Epidermal melanocyte (primary cell): ENCODE measurements around the gene NACA2.
"Not testable (repeated sequence)": the region's sequence is repeated elsewhere in the genome, so short reads cannot be mapped to it uniquely, and the experiment has no call there.

Source experiments
- DNase-seq: peaks from one replicate; pipeline ENCODE4 v3.0.0; 2011; ENCODE audit warnings: low spot score; ENCODE audit not compliant: insufficient read length

Gene NACA2

DNA sequence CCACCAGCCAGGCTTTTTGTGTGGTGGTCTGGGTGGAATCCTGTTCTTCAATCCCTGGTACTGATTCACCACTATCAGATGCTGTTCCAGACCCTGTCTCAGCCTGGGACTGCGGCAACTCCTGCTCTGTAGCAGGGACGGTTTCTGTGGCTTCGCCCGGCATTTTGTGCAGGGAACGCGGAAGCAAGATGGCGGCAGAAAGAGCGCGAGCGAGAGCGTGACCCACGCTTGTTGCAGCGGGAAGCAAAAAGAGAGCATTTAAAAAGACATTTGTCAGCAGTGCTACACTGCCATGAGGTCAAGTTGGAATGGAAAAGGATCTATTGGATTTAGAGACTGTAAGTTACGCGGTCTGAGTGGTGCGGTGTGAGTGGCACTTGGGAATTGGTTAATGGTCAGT, at the start of gene NACA2:
Gene NACA2 (minus strand): TSS at position 202 of the 400 bp plus-strand sequence. CDS start 39 bp downstream, at position 163.
- DNase-seq: no peak

GRCh38 chr17:61639818-61640217, 48.8 kb upstream of the NACA2 start:
- DNase-seq: no peak

DNA sequence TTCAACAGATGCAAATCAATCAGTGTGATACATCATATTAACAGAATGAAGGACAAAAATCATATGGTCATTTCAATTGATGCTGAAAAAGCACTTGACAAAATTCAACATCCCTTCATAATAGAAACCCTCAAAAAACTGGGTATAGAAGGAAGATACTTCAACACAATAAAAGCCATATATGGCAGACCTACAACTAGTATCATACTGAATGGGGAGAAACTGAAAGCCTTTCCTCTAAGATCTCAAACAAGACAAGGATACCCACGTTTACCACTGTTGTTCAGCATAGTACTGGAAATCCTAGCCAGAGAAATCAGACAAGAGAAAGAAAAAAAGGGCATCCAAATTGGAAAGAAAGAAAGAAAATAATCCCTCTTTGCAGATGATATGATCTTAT, 47.1 kb upstream of the NACA2 start:
- no peak for DNase-seq

DNA sequence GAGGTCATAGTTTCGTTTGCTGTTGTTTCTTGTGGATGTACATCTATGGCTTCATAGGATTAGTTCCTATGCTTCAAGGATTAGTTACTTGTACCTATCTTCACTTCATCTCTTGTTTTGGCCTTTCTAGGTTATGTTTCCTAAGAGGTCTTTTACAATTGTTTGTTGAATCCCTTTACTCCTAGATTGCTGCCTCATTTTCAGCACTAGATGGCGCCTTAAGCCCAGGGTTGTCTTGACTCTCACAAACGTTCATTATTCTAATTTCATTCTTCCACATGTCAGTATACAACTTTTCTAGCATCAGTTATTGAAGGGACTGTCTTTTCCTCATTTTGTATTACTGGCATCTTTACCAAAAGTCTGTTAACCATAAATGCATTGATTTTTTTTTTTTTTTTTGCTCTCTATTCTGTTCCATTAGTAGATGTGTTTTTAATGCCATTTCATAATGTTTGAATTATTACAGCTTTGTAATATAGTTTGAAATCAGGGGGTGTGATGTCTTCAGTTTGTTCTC, 45.0 kb upstream of the NACA2 start:
- no peak for DNase-seq

- no peak for DNase-seq
These were observed 44.0 kb upstream of the NACA2 start for GRCh38 chr17:61634942-61635538.

GRCh38 chr17:61634011-61634539, 43.1 kb upstream of the NACA2 start:
- no peak for DNase-seq

DNA sequence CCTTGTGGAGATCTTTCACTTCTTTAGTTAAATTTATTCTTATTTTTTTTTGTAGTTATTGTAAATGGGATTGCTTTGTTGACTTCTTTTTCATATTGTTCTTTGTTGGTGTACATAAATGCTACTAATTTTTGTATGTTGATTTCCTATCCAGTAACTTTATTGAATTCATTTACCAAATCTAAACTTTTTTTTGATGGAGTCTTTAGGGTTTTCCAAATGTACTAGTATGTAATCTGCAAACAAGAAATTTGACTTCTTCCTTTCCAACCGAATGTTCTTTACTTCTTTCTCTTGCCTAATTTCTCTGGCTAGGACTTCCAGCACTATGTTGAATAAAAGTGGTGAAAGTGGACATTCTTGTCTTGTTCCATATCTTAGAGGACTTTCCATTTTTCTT, 41.8 kb upstream of the NACA2 start:
- DNase-seq: no peak

DNA sequence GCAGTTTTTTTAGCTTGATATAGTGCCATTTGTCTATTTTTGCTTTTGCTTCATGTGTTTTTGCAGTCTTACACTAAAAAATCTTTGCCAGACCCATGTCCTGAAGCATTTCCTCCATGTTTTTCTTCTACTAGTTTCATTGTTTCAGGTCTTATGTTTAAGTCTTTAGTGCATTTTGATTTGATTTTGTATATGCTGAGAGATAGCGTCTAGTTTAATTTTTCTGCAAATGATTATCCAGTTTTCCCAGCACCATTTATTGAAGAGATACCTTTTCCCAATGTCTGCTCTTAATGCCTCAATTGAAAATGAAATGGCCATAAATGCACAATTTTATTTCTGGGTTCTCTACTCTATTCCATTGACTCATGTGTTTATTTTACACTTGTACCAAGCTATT, 40.8 kb upstream of the NACA2 start:
- no peak for DNase-seq

DNA sequence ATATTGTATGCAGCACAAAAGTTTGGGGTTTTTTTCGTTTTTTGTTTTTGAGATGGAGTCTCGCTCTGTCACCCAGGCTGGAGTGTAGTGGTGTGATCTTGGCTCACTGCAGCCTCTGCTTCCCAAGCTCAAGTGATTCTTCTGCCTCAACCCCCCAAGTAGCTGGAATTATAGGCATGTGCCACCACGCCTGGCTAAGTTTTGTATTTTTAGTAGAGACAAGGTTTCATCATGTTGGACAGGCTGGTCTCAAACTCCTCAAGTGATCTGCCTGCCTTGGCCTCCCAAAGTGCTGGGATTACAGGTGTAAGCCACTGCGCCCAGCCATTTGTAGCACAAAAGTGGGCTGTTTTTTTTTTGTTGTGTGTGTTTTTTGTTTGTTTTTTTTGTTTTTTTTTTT, 37.1 kb upstream of the NACA2 start:
- DNase-seq: not testable (repeated sequence)

DNA sequence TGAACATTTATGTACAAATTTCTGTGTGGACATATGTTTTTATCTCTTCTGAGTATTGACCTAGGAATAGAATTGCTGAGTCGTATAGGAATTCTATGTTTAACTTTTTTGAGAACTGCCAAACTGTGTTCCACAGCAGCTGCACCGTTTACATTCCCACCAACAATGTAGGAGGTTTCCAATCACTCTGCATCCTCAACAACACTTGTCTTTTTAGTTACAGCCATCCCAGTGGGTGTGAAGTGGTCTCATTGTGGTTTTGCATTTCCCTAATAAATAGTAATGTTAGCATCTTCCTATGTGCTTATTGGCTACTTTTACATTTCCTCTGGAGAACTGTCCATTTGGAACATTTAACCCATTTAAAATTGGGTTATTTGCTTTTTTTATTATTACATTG, 36.6 kb upstream of the NACA2 start:
- no peak for DNase-seq

DNA sequence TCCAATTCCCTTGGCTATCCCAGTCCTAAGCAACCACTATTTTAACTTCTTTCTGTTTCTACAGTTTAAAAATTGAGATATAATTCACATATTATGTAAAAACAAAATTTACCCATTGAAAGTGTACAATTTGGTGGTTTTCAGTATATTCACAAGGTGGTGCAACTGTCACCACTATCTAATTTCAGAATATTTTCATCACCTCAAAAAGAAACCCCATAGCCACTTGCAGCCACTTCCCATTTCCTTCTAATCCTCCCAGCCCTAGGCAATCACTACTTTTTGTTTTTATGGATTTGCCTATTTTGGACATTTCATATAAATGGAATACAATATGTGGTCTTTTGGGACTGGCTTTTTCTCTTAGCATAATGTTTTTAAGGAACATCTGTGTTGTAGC, 36.1 kb upstream of the NACA2 start:
- no peak for DNase-seq

GRCh38 chr17:61625564-61625963, 34.5 kb upstream of the NACA2 start:
- no peak for DNase-seq

DNA sequence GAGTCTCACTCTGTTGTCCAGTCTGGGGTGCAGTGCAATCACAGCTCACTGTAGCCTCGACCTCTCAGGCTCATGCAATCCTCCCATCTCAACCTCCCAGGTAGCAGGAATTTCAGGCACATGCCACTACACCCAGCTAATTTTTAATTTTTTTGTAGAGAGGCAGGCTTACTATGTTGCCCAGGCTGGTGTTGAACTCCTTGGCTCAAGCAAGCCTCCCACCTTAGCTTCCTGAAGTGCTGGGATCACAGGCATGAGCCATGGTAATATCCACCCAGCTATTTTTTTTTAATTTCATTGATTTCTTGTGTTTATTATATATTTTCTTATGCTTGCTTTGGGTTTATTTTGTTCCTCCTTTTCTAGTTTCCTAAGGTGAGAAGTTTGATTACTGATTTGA, 33.9 kb upstream of the NACA2 start:
- no peak for DNase-seq

DNA sequence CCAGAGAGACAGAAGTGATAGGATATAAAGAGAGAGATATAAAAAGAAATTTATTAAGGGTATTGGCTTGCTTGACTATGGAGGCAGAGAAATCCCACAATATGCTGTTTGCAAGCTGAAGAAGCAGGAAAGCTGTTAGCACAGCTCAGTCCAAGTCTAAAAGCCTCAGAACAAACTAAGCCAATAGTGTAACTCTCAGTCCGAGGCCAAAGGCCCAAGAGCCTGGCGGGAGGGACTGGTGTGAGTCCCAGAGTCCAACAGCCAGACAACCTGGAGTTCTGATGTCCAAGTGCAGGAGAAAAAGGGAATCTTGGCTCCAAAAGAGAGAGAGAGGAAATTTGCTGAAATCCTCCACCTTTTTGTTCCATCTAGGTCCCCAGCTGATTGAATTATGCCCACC, 30.3 kb upstream of the NACA2 start:
- no peak for DNase-seq

DNA sequence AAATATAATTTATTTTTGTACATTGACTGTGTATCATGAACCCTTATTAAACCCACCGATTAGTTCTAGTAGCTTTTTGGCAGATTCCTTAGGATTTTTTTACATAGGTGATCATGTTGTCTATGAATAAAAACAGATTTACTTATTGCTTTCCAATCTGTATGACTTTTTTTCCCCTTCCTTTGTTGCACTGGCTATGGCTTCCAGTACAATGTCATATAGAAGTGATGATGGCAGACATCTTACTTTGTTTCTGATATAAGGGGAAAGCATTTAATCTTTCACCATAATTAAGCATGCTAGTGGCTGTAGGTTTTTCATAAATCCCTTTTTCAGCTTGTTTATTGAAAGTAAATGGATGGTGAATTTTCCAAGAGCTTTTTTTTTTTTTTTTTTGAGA, 28.9 kb upstream of the NACA2 start:
- DNase-seq: no peak

GRCh38 chr17:61619493-61619892, 28.5 kb upstream of the NACA2 start:
- DNase-seq: no peak

DNA sequence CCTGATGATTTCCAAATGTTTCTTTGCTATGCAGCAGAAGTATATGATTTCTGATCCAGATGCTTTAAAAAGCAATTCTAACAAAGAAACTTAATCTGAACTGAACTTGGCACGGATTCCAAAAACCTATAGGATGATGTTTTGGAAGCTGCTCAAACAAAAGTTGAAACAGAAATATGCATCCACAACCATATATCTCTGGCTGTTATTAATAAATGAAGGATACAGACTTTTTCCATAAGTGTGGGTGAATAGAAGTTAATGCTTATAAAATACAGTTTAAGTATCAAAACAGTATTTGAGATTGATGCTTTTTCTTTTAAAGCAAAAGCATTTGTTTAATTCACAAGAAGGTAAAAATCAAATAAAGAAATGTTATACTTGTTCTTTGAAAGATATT, 27.9 kb upstream of the NACA2 start:
- DNase-seq: no peak

GRCh38 chr17:61617330-61617729, 26.3 kb upstream of the NACA2 start:
- no peak for DNase-seq

DNA sequence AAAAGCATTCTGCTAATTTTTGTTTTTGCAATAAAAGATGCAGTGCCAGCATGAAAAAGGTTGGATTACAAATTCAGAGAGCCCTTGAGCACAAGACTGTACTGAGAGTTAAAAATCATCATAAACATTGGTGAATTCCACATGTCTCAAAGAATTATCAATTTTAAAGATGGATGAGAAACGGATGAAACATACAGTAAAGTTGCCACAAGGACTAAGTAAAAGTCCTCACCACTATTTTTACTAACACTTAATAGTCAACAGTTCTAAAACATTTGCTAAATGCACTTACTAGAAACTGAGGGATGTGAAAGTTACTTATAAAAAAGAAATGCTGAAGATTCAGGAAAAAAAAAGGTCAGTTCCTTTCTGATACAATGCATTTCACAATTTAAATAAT, 25.8 kb upstream of the NACA2 start:
- no peak for DNase-seq

DNA sequence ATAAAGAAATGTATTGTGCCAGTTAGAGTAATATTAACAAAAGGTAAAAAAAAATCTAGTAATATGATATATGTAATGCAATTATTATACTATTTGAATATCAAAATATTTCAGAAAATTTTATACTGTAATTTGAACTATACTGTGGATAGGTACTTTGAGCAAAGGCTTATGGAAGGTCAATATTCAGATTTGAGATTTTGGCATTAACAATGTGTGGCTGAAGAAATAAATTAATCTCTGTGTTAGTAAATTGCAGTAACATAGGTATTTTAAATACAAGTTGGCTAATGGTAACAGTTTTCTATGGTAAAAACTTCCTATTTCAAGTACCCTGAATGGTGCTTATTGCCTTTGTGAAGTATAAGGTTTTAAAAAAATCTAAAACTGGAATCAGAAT, 23.2 kb upstream of the NACA2 start:
- DNase-seq: no peak

DNA sequence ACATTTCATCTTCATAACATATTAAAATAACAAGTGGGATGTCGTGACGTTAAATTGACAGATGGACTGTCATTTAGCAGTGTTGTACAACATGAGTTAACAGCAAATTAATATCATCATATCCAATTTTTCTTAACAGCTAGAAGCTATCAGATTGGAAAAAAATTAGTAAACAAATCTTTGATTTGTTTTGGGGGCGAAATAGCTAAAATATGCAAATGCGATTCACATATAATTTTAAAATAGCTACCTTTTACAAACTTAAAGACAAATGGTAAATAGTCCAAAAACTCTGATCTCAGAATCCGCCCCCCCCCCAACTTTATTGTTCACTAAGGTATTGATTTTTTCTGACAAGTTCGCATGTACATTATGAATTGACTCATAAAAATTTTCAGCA, 20.3 kb upstream of the NACA2 start:
- DNase-seq: no peak

- no peak for DNase-seq
These were observed 14.7 kb upstream of the NACA2 start for GRCh38 chr17:61605692-61606091.

- DNase-seq: no peak
These were observed 10.3 kb upstream of the NACA2 start for GRCh38 chr17:61601297-61601696.

GRCh38 chr17:61600621-61601020, 9.6 kb upstream of the NACA2 start:
- DNase-seq: no peak
